GM12872 (cell line): ENCODE results near the gene DGKI.

Experiments
- TF ChIP-seq, protein P1 (sequence below): IDR thresholded peaks from 3 replicates; pipeline ENCODE4 v1.5.1; 2011; ENCODE audit warnings: low read depth, mild to moderate bottlenecking, low read length, moderate library complexity; ENCODE audit not compliant: insufficient read depth

DGKI gene

DNA sequence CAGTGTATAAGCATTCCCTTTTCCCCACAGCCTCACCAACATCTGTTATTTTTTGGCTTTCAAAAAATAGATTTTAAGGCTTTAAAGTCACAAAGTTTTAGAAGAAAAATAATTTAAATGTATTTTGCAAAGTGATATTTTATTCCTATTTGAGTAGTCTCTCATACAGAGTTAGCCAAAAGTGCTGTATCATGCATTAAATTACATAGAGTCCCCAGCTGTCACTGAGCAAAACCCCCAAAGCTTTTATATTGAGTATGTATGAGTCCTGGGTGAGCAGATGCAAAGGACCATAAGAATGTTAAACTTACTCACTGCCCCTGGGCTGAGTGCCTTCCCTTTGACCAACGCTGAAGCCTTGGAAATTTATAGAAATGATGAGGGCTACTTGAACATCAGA lies 432.9 kb downstream of the DGKI start:
- TF ChIP-seq, protein P1, sequence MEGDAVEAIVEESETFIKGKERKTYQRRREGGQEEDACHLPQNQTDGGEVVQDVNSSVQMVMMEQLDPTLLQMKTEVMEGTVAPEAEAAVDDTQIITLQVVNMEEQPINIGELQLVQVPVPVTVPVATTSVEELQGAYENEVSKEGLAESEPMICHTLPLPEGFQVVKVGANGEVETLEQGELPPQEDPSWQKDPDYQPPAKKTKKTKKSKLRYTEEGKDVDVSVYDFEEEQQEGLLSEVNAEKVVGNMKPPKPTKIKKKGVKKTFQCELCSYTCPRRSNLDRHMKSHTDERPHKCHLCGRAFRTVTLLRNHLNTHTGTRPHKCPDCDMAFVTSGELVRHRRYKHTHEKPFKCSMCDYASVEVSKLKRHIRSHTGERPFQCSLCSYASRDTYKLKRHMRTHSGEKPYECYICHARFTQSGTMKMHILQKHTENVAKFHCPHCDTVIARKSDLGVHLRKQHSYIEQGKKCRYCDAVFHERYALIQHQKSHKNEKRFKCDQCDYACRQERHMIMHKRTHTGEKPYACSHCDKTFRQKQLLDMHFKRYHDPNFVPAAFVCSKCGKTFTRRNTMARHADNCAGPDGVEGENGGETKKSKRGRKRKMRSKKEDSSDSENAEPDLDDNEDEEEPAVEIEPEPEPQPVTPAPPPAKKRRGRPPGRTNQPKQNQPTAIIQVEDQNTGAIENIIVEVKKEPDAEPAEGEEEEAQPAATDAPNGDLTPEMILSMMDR = no peak

DNA sequence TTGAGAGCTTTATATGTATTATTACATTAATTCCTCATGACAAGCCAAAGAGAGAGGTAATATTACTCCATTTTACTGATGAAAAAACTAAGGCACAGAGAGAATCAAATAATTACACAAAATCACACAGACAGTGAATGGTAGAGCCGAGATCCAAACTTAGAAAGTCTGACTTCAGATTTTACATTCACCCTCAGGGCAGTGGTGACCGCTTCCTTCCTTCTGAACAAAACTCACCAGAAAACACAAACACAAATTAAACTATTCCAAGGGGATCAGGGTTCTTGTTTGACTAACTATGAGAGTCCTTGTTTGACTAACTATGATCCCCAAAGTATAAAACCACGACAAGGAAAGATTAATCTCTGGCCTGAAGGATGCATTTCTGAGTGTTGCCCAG lies 435.3 kb downstream of the DGKI start:
- TF ChIP-seq, protein P1 = no peak

DNA sequence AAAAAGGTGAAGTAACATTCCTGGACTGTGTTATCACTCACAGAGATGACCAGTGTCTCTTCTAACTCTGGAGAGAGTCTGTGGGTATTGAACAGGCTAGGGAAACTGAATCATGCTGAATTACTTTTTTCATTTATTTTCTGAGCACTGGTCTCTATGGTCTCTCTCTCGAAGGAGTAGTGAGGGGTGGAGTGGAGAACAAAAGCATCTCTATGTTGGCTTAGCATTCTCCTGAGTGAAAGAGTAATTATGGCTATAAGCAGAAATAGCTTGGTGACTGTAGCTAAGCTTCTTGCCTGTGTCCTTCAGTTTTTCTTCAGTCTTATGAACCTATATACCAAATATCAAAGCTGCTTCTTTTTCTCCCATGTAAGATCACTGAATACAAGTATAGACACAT lies 438.6 kb downstream of the DGKI start:
- TF ChIP-seq, protein P1 = no peak

DNA sequence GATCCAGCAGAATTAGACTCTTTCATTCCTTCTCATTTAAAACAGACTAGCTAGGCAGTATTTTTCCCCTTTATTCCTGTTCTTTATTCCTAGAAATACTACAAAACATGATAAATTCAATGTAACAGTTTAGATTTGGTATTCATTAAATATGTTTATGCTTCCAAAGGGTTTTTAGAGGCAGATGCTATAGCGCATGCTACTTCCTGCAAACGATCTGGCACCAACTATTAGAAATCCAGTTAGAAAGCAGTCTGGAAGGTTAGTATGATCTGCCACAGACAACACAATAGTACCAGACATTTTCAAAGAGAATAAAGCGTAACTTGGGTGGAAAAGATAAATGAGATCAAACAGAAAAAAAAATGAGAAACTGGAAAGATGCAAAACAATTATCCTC lies 439.7 kb downstream of the DGKI start:
- TF ChIP-seq, protein P1 = no peak

DNA sequence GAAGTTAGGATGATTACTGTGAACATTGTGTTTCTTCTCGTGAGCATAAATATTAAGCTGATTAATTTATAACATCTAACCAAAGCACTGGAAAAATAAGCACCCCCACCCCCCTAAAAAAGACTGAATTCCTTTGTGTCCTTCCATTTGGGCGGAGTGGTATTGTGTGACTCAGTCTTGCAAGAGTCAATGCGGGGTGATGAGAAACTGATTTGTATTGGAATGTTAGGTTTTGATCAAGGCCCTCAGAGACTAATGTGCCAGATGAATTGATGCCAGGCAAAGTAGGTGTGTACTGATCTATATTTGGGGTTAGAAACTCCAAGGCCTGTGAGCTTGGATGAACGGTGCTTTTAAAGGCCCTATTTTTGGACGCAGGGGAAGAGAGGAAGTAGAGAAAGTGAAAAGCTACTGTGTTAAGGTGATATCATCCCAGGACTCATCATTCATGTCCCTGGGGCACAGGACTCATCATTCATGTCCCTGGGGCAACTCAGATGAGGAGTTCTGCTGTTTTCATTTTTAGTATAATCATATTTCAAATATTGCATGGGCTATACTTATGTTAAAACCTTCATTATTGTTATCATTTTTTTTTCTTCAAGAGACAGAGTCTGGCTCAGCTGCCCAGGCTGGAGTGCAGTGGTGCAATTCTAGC lies 442.0 kb downstream of the DGKI start:
- TF ChIP-seq, protein P1 = no peak

DNA sequence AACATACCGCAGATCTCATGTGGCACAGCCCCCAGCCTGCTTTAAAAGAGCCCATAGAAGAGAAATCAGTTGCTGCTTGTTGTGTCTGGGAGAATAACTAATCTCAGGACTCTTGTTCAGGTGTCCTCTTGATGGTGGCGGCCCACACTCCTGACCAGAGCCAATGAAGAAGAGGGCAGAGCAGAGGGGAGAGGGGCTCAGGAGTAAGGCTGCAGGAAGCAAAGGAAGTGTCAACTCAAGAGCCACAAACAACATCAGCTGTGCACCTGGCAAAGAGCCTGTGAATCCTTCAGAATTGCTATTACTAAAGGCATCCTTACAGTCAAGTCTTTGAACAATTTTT lies 443.4 kb downstream of the DGKI start:
- TF ChIP-seq, protein P1 = no peak

DNA sequence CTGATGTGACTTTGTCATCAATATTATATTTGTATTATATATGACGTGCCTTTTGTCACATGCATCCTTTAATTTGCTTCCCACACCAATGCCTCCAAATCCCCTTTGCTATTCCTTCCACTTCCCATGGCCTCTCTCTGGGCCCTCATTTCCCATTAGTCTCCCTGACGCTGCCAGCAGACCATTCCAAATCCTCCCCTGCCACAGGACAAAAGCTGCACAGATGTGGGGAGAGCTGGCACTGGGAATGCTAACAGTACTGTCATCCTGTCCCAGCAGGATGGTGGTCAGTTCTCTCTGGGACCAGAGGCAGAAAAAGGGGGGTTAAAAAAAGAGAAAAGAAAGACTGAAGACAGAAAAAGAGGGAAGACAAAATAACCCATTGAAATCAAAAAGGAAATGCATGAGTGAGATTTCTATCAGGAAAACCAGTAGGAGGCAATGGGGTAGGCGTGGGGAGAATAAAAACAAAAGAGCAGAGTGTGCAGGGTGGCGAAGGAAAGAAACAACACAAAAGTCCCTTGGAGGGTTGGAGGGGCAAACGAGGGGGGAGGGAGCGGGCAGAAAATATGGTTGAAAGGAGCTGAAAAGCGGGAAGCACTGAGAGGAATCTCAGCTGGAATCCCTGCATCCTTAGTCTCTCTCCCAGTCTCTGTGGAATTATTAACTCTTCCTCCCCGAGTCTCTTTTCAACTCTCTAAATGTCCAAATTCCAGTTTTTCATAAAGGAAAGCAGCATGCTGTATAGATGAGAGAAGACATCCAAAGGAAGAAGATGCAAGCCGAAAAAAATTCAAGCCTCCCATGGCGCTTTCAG lies 444.0 kb downstream of the DGKI start:
- TF ChIP-seq, protein P1 = no peak
